MCF 10A (cell line): Measurements from ENCODE around the gene ATXN2L. TPM values are rescaled to one million over a fixed set of nuclear protein-coding genes. Genes with fewer than 3 reads are reported as not detected.

Experiments
- BruUV-seq: library from RNA; stranded (reverse); fragments of 400-500 nt; replicated peaks from 2 replicates; lab custom pipeline; 2021; lab: Mats Ljungman, UMichigan
- CTCF ChIA-PET: fragments of 300-600 bp; sonication (Branson Sonifier 250); formaldehyde crosslinking; extraction: SDS; loops from one replicate; lab custom pipeline; 2021; ENCODE audit warnings: antibody characterized with exemption, inconsistent platforms; lab: Yijun Ruan, JAX
- POLR2A ChIA-PET: fragments of 300-600, 350-650 bp; sonication (Branson Sonifier 250); formaldehyde crosslinking; extraction: SDS; loops from one replicate; lab custom pipeline; 2020; ENCODE audit warnings: antibody characterized with exemption, inconsistent platforms; lab: Yijun Ruan, JAX
- DNase-seq: peaks from one replicate; pipeline ENCODE4 v3.0.0-alpha.2; 2018; ENCODE audit not compliant: unreplicated experiment
- H3K27ac Mint-ChIP-seq: one replicate; pipeline ENCODE4 v1.8.0; 2022; ENCODE audit warnings: mild to moderate bottlenecking, low read depth, mixed read lengths; ENCODE audit not compliant: unreplicated experiment
- H3K27me3 Mint-ChIP-seq: one replicate; pipeline ENCODE4 v1.8.0; 2022; ENCODE audit warnings: mixed read lengths; ENCODE audit not compliant: insufficient read depth, unreplicated experiment
- H3K36me3 Mint-ChIP-seq: one replicate; pipeline ENCODE4 v1.8.0; 2022; ENCODE audit warnings: mild to moderate bottlenecking, moderate library complexity, mixed read lengths; ENCODE audit not compliant: insufficient read depth, unreplicated experiment
- H3K4me1 Mint-ChIP-seq: one replicate; pipeline ENCODE4 v1.8.0; 2022; ENCODE audit warnings: mixed read lengths; ENCODE audit not compliant: insufficient read depth, unreplicated experiment
- H3K4me3 Mint-ChIP-seq: one replicate; pipeline ENCODE4 v1.8.0; 2022; ENCODE audit warnings: mild to moderate bottlenecking, moderate library complexity, mixed read lengths; ENCODE audit not compliant: unreplicated experiment
- H3K9me3 Mint-ChIP-seq: one replicate; pipeline ENCODE4 v1.8.0; 2022; ENCODE audit warnings: mixed read lengths; ENCODE audit not compliant: unreplicated experiment
- CTCF ChIP-seq: fragments of 200-600 bp; IDR thresholded peaks from one replicate; pipeline ENCODE4 v1.8.0; 2022; ENCODE audit warnings: antibody characterized with exemption, mild to moderate bottlenecking; ENCODE audit not compliant: unreplicated experiment
- intact Hi-C: fragments of 100-400 bp; cut with micrococcal nuclease; formaldehyde crosslinking; loops from 2 replicates; pipeline ENCODE4 v1.14.1; 2022
- total RNA-seq: library from RNA; stranded (reverse); gene quantifications from 2 replicates; pipeline ENCODE4 v1.2.3, GENCODE V29; 2022

Gene ATXN2L
- total RNA-seq, 1 experiment from 2014 or later = 245 TPM

DNA sequence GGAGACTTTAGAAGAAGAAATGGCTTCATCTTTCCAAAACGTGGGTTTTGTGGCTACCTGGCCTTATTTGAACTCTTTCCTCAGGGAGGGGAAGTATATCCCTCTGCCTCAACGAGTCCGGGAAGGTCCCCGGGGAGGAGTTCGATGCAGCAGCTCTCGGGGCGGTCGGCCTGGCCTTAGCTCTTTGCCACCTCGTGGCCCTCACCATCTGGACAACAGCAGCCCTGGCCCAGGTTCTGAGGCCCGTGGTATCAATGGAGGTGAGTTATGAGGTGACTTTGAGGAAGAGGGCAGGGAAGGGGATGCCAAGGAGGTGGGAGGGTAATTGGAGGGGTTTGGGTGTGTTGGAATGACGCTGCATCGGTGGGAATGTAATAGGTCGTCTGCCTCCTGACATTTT, 7.7 kb downstream of the ATXN2L start:
- Mint-ChIP-seq H3K9me3 (no peaks in the 10 kb centered on the region), H3K27me3 (no peaks in the 10 kb centered on the region), H3K4me3 (no peak overlapping the region), H3K27ac (no peak overlapping the region), H3K4me1 (peaks cover 11% of the 10 kb centered on the region), H3K36me3 (peaks cover 89% of the 10 kb centered on the region)
- TF ChIP-seq CTCF = no peak
- ChIA-PET POLR2A (interaction anchor here (1.2 kb wide), 1 partner anchor 9 kb away, joined by 3 read pairs; no protein-coding TSS in a partner anchor), CTCF (interaction anchor here (1.3 kb wide), 1 partner anchor 115 kb away, joined by 6 read pairs; no protein-coding TSS in a partner anchor)
- intact Hi-C loops = no loop called here
- no TSS peak for BruUV-seq
- no peak for DNase-seq

GRCh38 chr16:28834349-28834748, 11.6 kb downstream of the ATXN2L start:
- no peak for DNase-seq
- CTCF ChIA-PET = no interaction called here
- POLR2A ChIA-PET = interaction anchor here (1.0 kb wide), 1 partner anchor 12 kb away, joined by 4 read pairs; the partner anchor contains the start of gene ATXN2L
- no TSS peak for BruUV-seq
- Mint-ChIP-seq H3K27ac (no peak overlapping the region), H3K4me1 (peaks cover 5% of the 10 kb centered on the region), H3K27me3 (no peaks in the 10 kb centered on the region), H3K36me3 (peaks cover 84% of the 10 kb centered on the region), H3K4me3 (no peak overlapping the region), H3K9me3 (no peaks in the 10 kb centered on the region)
- intact Hi-C loops = no loop called here
- TF ChIP-seq CTCF = no peak

GRCh38 chr16:28834873-28835863, 12.4 kb downstream of the ATXN2L start:
- H3K36me3 Mint-ChIP-seq = peaks cover 79% of the 10 kb centered on the region
- ChIA-PET CTCF (no interaction called here), POLR2A (interaction anchor here (1.0 kb wide), 2 partner anchors 10 to 13 kb away, joined by 4 read pairs; partner anchors contain the start of gene ATXN2L)
- TF ChIP-seq CTCF = no peak
- intact Hi-C loops = no loop called here
- BruUV-seq = no TSS peak
- no peak for DNase-seq
- no peaks in the 10 kb centered on the region for H3K9me3 Mint-ChIP-seq
- no peak overlapping the region for H3K4me3 Mint-ChIP-seq
- H3K27ac Mint-ChIP-seq = no peak overlapping the region
- H3K4me1 Mint-ChIP-seq = peaks cover 5% of the 10 kb centered on the region
- no peaks in the 10 kb centered on the region for H3K27me3 Mint-ChIP-seq
